Astrocyte (in vitro differentiated cells and primary cell): ENCODE results near the gene CLASP1. TPM values are rescaled to one million over a fixed set of nuclear protein-coding genes. Genes with fewer than 3 reads are reported as not detected.
A peak's percentile ranks its signal among the peaks of the same experiment; 100 is the strongest.

Source experiments
- DNase-seq: peaks from one replicate; pipeline ENCODE4 v3.0.0-alpha.2; 2010; ENCODE audit warnings: low read depth
- FAIRE-seq: peaks from 2 replicates; lab custom pipeline; 2011; peaks lifted over from hg19 to GRCh38; lab: Jason Lieb, UNC
- H2AFZ ChIP-seq: 2 replicates; pipeline ENCODE4 v1.6.0; 2012; ENCODE audit warnings: low read depth, low read length, inconsistent platforms
- H3K27ac ChIP-seq: 2 replicates; pipeline ENCODE4 v1.5.1; 2011; ENCODE audit warnings: low read depth, low read length, inconsistent platforms
- H3K27me3 ChIP-seq: 2 replicates; pipeline ENCODE4 v1.6.0; 2011; ENCODE audit warnings: low read length, inconsistent platforms; ENCODE audit not compliant: insufficient read depth
- H3K36me3 ChIP-seq: 2 replicates; pipeline ENCODE4 v1.5.1; 2011; ENCODE audit warnings: low read length, inconsistent platforms; ENCODE audit not compliant: insufficient read depth
- H3K4me1 ChIP-seq: 2 replicates; pipeline ENCODE4 v1.5.1; 2011; ENCODE audit warnings: low read length, inconsistent platforms; ENCODE audit not compliant: insufficient read depth
- H3K4me2 ChIP-seq: 2 replicates; pipeline ENCODE4 v1.6.0; 2012; ENCODE audit warnings: low read length, inconsistent platforms
- H3K4me3 ChIP-seq: 2 replicates; pipeline ENCODE4 v1.5.1; 2011; ENCODE audit warnings: low read depth, mild to moderate bottlenecking, low read length, inconsistent platforms; ENCODE audit not compliant: insufficient read depth
- H3K79me2 ChIP-seq: 2 replicates; pipeline ENCODE4 v1.6.0; 2012; ENCODE audit warnings: mild to moderate bottlenecking, low read length, inconsistent platforms; ENCODE audit not compliant: insufficient read depth
- H3K9ac ChIP-seq: 2 replicates; pipeline ENCODE4 v1.6.0; 2012; ENCODE audit warnings: mild to moderate bottlenecking, low read length, inconsistent platforms
- H3K9me3 ChIP-seq: 2 replicates; pipeline ENCODE4 v1.5.1; 2012; ENCODE audit warnings: low read depth, mild to moderate bottlenecking, low read length, inconsistent platforms; ENCODE audit not compliant: insufficient read depth
- H4K20me1 ChIP-seq: 2 replicates; pipeline ENCODE4 v1.6.0; 2012; ENCODE audit warnings: low read length, inconsistent platforms; ENCODE audit not compliant: insufficient read depth
- H3K27ac Mint-ChIP-seq: one replicate; pipeline ENCODE4 v1.8.0; 2021; ENCODE audit warnings: mild to moderate bottlenecking, mixed read lengths; ENCODE audit not compliant: unreplicated experiment
- H3K27me3 Mint-ChIP-seq: one replicate; pipeline ENCODE4 v1.8.0; 2021; ENCODE audit warnings: low read depth, mixed read lengths; ENCODE audit not compliant: unreplicated experiment
- H3K36me3 Mint-ChIP-seq: one replicate; pipeline ENCODE4 v1.8.0; 2021; ENCODE audit warnings: low read depth, mixed read lengths; ENCODE audit not compliant: unreplicated experiment
- H3K4me1 Mint-ChIP-seq: one replicate; pipeline ENCODE4 v1.8.0; 2021; ENCODE audit warnings: low read depth, mixed read lengths; ENCODE audit not compliant: unreplicated experiment
- H3K4me3 Mint-ChIP-seq: one replicate; pipeline ENCODE4 v1.8.0; 2021; ENCODE audit warnings: mild to moderate bottlenecking, moderate library complexity, mixed read lengths; ENCODE audit not compliant: unreplicated experiment
- H3K9me3 Mint-ChIP-seq: one replicate; pipeline ENCODE4 v1.8.0; 2021; ENCODE audit warnings: mild to moderate bottlenecking, mixed read lengths; ENCODE audit not compliant: unreplicated experiment
- CTCF ChIP-seq: IDR thresholded peaks from 2 replicates; pipeline ENCODE4 v1.5.1; 2011; ENCODE audit warnings: low read depth, mild to moderate bottlenecking, inconsistent platforms, low read length, moderate library complexity; ENCODE audit not compliant: insufficient read depth
- EZH2 ChIP-seq: IDR thresholded peaks from 2 replicates; pipeline ENCODE4 v1.6.1; 2012; ENCODE audit warnings: mild to moderate bottlenecking, low read length, inconsistent platforms; ENCODE audit not compliant: insufficient read depth
- total RNA-seq: library from RNA; stranded (reverse); gene quantifications from 2 replicates; pipeline ENCODE4 v1.2.1, GENCODE V29; 2021

Gene CLASP1
- total RNA-seq, 1 donor from 2014 or later = 56.7 TPM

- no peak for FAIRE-seq
- no peaks in the 10 kb centered on the region for H3K9me3 ChIP-seq
- Mint-ChIP-seq H3K9me3 (no peaks in the 10 kb centered on the region), H3K4me3 (peak overlapping the region; percentile 11), H3K36me3 (no peaks in the 10 kb centered on the region), H3K27me3 (no peaks in the 10 kb centered on the region), H3K27ac (peak overlapping the region; percentile 79), H3K4me1 (peaks cover 39% of the 10 kb centered on the region)
- DNase-seq = peak; percentile 3
- TF ChIP-seq EZH2 = no peak
- TF ChIP-seq CTCF = no peak
- H3K27ac ChIP-seq = no peak overlapping the region
- H3K9ac ChIP-seq = no peak overlapping the region
- H3K4me3 ChIP-seq = no peak overlapping the region
- H3K4me1 ChIP-seq = peaks cover 29% of the 10 kb centered on the region
- no peaks in the 10 kb centered on the region for H3K79me2 ChIP-seq
- H3K36me3 ChIP-seq = no peaks in the 10 kb centered on the region
- no peaks in the 10 kb centered on the region for H4K20me1 ChIP-seq
- peak overlapping the region; percentile 53 for H2AFZ ChIP-seq
- H3K27me3 ChIP-seq = no peaks in the 10 kb centered on the region
- H3K4me2 ChIP-seq = no peak overlapping the region
Observed at GRCh38 chr2:121697108-121697631, 47.9 kb upstream of the CLASP1 start.

GRCh38 chr2:121696410-121696930, 47.2 kb upstream of the CLASP1 start:
- no peaks in the 10 kb centered on the region for H3K9me3 Mint-ChIP-seq
- H3K4me3 Mint-ChIP-seq = no peak overlapping the region
- H3K27me3 ChIP-seq = no peaks in the 10 kb centered on the region
- no peak overlapping the region for H3K27ac ChIP-seq
- H3K4me2 ChIP-seq = no peak overlapping the region
- H3K4me1 Mint-ChIP-seq = peaks cover 33% of the 10 kb centered on the region
- H4K20me1 ChIP-seq = no peaks in the 10 kb centered on the region
- H2AFZ ChIP-seq = no peak overlapping the region
- no peaks in the 10 kb centered on the region for H3K36me3 ChIP-seq
- H3K36me3 Mint-ChIP-seq = no peaks in the 10 kb centered on the region
- H3K27ac Mint-ChIP-seq = no peak overlapping the region
- H3K4me3 ChIP-seq = no peak overlapping the region
- TF ChIP-seq EZH2 (no peak), CTCF (no peak)
- no peaks in the 10 kb centered on the region for H3K79me2 ChIP-seq
- no peak overlapping the region for H3K9ac ChIP-seq
- DNase-seq (no peak), FAIRE-seq (no peak)
- H3K27me3 Mint-ChIP-seq = peaks cover 2% of the 10 kb centered on the region
- H3K4me1 ChIP-seq = peaks cover 29% of the 10 kb centered on the region
- no peaks in the 10 kb centered on the region for H3K9me3 ChIP-seq

- FAIRE-seq (no peak), DNase-seq (no peak)
- no peaks in the 10 kb centered on the region for H3K9me3 ChIP-seq
- no peak for TF ChIP-seq CTCF
- TF ChIP-seq EZH2 = no peak
- Mint-ChIP-seq H3K4me1 (peaks cover 21% of the 10 kb centered on the region), H3K27me3 (peaks cover 2% of the 10 kb centered on the region), H3K4me3 (no peak overlapping the region), H3K9me3 (no peaks in the 10 kb centered on the region), H3K27ac (peak overlapping the region; percentile 69), H3K36me3 (no peaks in the 10 kb centered on the region)
- no peak overlapping the region for H3K9ac ChIP-seq
- peaks cover 24% of the 10 kb centered on the region for H3K4me1 ChIP-seq
- no peaks in the 10 kb centered on the region for H3K79me2 ChIP-seq
- H3K27me3 ChIP-seq = no peaks in the 10 kb centered on the region
- H3K36me3 ChIP-seq = no peaks in the 10 kb centered on the region
- no peak overlapping the region for H2AFZ ChIP-seq
- H3K27ac ChIP-seq = no peak overlapping the region
- H3K4me3 ChIP-seq = no peak overlapping the region
- no peaks in the 10 kb centered on the region for H4K20me1 ChIP-seq
- H3K4me2 ChIP-seq = no peak overlapping the region
Observed at GRCh38 chr2:121695171-121695451, 45.8 kb upstream of the CLASP1 start.
